ENCODE data around the gene SMAD4.
"Not testable (repeated sequence)": the region's sequence is repeated elsewhere in the genome, so short reads cannot be mapped to it uniquely, and the experiment has no call there.

The SMAD4 gene

GRCh38 chr18:51070545-51070944 lies 40.5 kb downstream of the SMAD4 start:
- DNase-seq (ENCODE audit: low read depth in 3 of 3): no peak

- no peak for DNase-seq (ENCODE audit: low read depth in 3 of 3)
Observed at GRCh38 chr18:51072586-51073313, 42.7 kb downstream of the SMAD4 start.

GRCh38 chr18:51074605-51075004 lies 44.6 kb downstream of the SMAD4 start:
- no peak for DNase-seq (ENCODE audit: low read depth in 3 of 3)

GRCh38 chr18:51076503-51076902 lies 46.5 kb downstream of the SMAD4 start:
- no peak for DNase-seq (ENCODE audit: low read depth in 3 of 3)

- DNase-seq (ENCODE audit: low read depth in 3 of 3): no peak
Observed at GRCh38 chr18:51077217-51077616, 47.2 kb downstream of the SMAD4 start.

GRCh38 chr18:51078026-51078425 lies 48.0 kb downstream of the SMAD4 start:
- DNase-seq (ENCODE audit: low read depth in 3 of 3): no peak

- DNase-seq (ENCODE audit: low read depth in 3 of 3): no peak
Observed at GRCh38 chr18:51082571-51083267, 52.7 kb downstream of the SMAD4 start.

- DNase-seq (ENCODE audit: low read depth in 3 of 3): no peak
Observed at GRCh38 chr18:51083398-51083797, 53.4 kb downstream of the SMAD4 start.

GRCh38 chr18:51088410-51088809 lies 58.4 kb downstream of the SMAD4 start:
- no peak for DNase-seq (ENCODE audit: low read depth in 3 of 3)

- DNase-seq (ENCODE audit: low read depth in 3 of 3): no peak
Observed at GRCh38 chr18:51089691-51090090, 59.7 kb downstream of the SMAD4 start.

GRCh38 chr18:51091270-51091669 lies 61.3 kb downstream of the SMAD4 start:
- no peak for DNase-seq (ENCODE audit: low read depth in 3 of 3)

- DNase-seq (ENCODE audit: low read depth in 3 of 3): no peak
Observed at GRCh38 chr18:51092117-51092516, 62.1 kb downstream of the SMAD4 start.

- DNase-seq (ENCODE audit: low read depth in 3 of 3): not testable (repeated sequence)
Observed at GRCh38 chr18:51092967-51093366, 63.0 kb downstream of the SMAD4 start.

- DNase-seq (ENCODE audit: low read depth in 3 of 3): no peak
Observed at GRCh38 chr18:51097021-51097822, 67.2 kb downstream of the SMAD4 start.

GRCh38 chr18:51098082-51098481 lies 68.1 kb downstream of the SMAD4 start:
- no peak for DNase-seq (ENCODE audit: low read depth in 3 of 3)

- DNase-seq (ENCODE audit: low read depth in 3 of 3): no peak
Observed at GRCh38 chr18:51098513-51098912, 68.5 kb downstream of the SMAD4 start.

- no peak for DNase-seq (ENCODE audit: low read depth in 3 of 3)
Observed at GRCh38 chr18:51100385-51101120, 70.5 kb downstream of the SMAD4 start.

- DNase-seq (ENCODE audit: low read depth in 3 of 3): no peak
Observed at GRCh38 chr18:51107082-51107481, 77.1 kb downstream of the SMAD4 start.

- no peak for DNase-seq (ENCODE audit: low read depth in 3 of 3)
Observed at GRCh38 chr18:51107598-51108305, 77.7 kb downstream of the SMAD4 start.

GRCh38 chr18:51108330-51108729 lies 78.3 kb downstream of the SMAD4 start:
- no peak for DNase-seq (ENCODE audit: low read depth in 3 of 3)

Data from stimulated activated CD4-positive, alpha-beta T cell treated with anti-CD3 and anti-CD28 coated beads, TNF-alpha, amount 100 ng/mL, for 4 hours (primary cell).